Measurements from ENCODE around the gene ARHGEF10L.

The ARHGEF10L gene

DNA sequence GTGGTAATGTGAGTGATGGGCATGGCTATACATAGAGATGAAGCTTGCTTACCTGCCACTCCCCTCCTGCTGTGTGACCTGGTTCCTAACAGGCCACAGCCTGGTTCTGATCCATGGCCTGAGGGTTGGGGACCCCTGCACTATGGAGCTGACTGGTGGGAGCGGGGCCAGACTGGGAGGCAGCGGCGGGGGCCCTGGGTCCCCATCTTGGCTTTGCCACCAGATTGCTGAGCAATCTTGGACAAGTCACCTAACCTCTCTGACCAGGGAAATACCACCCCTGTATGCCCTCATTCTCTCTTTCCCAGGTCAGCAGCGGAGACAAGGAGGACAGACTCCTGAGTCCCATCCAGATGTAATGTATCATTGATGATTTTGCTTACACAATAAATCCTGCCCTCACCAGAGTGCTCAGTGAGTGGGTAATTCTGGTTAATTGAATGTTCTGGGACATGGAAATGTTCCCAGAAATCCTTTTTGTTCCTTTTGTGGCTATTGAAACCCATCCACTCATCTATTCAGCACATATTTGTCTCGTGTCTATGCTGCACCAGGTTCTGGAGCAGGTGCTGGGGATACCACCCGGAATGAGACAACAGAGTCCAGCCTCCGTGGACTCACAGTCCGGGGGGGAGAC, 4.1 kb upstream of the ARHGEF10L start:
- H3K27ac ChIP-seq: no peak overlapping the region
- TF ChIP-seq ZFX (IDR thresholded peaks at IDR 0.05): no peak
- TF ChIP-seq, protein P1, sequence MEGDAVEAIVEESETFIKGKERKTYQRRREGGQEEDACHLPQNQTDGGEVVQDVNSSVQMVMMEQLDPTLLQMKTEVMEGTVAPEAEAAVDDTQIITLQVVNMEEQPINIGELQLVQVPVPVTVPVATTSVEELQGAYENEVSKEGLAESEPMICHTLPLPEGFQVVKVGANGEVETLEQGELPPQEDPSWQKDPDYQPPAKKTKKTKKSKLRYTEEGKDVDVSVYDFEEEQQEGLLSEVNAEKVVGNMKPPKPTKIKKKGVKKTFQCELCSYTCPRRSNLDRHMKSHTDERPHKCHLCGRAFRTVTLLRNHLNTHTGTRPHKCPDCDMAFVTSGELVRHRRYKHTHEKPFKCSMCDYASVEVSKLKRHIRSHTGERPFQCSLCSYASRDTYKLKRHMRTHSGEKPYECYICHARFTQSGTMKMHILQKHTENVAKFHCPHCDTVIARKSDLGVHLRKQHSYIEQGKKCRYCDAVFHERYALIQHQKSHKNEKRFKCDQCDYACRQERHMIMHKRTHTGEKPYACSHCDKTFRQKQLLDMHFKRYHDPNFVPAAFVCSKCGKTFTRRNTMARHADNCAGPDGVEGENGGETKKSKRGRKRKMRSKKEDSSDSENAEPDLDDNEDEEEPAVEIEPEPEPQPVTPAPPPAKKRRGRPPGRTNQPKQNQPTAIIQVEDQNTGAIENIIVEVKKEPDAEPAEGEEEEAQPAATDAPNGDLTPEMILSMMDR (conservative IDR thresholded peaks at IDR 0.05): no peak

- TF ChIP-seq, protein P1 (conservative IDR thresholded peaks at IDR 0.05): no peak
- TF ChIP-seq ZFX (IDR thresholded peaks at IDR 0.05): no peak
- no peak overlapping the region for H3K27ac ChIP-seq
Measured at GRCh38 chr1:17538010-17538409, 1.5 kb upstream of the ARHGEF10L start.

DNA sequence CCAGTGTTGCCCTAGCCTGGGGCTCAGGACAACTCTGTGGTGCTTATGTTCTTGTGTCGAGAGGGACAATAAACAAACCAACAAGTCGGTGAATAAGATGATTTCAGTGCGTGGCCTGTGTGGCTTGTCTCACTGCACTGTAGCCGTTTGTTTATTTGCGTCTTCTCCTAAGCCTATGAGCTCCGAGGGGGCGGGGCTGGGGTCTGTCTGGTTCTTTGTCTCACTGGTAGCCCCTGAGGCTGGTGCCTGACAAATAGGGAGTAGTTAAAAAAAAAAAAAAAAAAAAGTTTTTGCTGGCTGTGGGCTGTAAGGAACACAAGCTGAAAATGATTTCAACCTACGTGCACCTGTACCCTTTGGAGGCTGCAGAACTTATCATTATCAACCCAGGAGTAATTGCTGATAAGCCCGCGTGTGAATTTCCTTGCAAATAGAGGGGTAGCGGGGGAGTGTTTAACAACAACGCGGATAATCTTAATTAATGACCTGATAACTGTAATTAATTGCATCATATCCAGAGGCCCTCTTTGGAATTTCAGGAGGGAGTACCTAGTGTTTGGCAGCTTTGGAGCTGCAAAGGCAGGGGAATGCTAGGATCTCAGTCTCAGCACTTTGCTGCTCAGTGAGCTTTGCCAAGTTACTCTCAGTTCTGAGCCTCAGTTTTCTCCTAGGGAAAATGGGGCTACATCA, 925 bp upstream of the ARHGEF10L start:
- TF ChIP-seq, protein P1 (conservative IDR thresholded peaks at IDR 0.05): no peak
- TF ChIP-seq ZFX (IDR thresholded peaks at IDR 0.05): no peak
- no peak overlapping the region; the same call in 1 of the 2 replicates for H3K27ac ChIP-seq

GRCh38 chr1:17539118-17539476, 401 bp upstream of the ARHGEF10L start:
- H3K27ac ChIP-seq: peak overlapping the region; percentile 68
- TF ChIP-seq, protein P1 (conservative IDR thresholded peaks at IDR 0.05): no peak
- TF ChIP-seq ZFX (IDR thresholded peaks at IDR 0.05): no peak

DNA sequence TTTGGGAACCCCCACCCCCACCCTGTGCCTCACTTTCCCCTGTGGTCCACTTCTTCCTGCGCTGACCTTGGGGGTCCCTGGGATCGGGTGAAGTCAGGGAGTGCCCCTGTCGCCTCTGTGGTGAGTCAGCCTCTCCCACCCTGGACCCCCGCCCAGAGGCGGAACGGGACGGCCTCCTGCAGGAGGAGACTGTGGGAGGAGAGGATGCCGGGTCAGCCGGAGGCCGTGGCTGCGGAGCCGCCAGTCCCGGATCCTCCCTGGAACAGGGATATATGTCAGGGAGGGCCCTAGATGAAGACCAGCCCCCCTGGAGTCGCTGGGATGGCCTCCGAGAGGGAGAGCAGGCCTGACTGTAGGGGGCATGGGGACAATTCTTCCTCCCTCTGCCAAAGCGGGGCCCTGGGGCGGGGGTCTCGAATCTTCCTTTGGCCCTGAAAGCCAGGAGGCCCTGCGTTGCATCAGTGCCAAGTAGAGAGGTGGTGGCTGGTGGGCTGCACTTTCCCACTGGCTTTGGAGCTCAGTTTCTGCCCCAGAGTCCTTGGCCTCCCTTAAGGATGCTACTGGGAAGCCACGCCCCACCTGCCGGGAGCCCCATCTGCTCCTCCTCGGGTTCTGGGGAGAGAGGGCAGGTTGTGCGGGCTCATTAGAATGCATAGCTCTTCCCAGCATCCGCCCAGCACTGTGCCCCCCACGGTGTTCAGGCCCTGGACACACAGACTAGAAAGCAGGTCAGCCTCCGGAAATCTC, 930 bp downstream of the ARHGEF10L start:
- TF ChIP-seq, protein P1 (conservative IDR thresholded peaks at IDR 0.05): no peak
- TF ChIP-seq ZFX (IDR thresholded peaks at IDR 0.05): no peak
- H3K27ac ChIP-seq: peak overlapping the region; percentile 68

GRCh38 chr1:17542645-17543044, 3.1 kb downstream of the ARHGEF10L start:
- TF ChIP-seq ZFX (IDR thresholded peaks at IDR 0.05): no peak
- TF ChIP-seq, protein P1 (conservative IDR thresholded peaks at IDR 0.05): no peak
- no peak overlapping the region for H3K27ac ChIP-seq

Data from C4-2B (cell line).